ENCODE results near the gene MAZ. TPM values are rescaled to one million over a fixed set of nuclear protein-coding genes. Genes with fewer than 3 reads are reported as not detected.
A peak's percentile ranks its signal among the peaks of the same experiment; 100 is the strongest.

The MAZ gene
- total RNA-seq, 1 donor from 2014 or later, result 294 TPM

DNA sequence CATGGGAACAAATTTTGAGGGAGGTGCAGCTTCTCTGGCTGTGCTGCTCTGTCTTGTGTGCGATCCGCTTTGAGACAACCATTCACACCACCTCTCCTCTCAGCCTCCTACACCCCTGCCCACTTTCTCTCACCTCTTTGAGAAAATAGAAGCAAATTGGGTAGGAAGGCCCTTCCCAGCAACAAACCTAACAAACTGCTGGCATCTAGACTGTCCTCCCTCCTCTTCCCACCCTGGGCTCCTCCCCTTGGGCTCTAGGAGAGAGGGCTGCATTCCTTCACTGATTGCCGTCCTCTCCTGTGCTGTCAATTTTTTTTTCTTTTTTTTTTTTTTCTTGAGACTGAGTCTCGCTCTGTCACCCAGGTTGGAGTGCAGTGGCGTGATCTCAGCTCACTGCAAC is 43.2 kb downstream of the MAZ start:
- no peaks in the 10 kb centered on the region for H3K9me3 Mint-ChIP-seq
- TF ChIP-seq, protein P1, sequence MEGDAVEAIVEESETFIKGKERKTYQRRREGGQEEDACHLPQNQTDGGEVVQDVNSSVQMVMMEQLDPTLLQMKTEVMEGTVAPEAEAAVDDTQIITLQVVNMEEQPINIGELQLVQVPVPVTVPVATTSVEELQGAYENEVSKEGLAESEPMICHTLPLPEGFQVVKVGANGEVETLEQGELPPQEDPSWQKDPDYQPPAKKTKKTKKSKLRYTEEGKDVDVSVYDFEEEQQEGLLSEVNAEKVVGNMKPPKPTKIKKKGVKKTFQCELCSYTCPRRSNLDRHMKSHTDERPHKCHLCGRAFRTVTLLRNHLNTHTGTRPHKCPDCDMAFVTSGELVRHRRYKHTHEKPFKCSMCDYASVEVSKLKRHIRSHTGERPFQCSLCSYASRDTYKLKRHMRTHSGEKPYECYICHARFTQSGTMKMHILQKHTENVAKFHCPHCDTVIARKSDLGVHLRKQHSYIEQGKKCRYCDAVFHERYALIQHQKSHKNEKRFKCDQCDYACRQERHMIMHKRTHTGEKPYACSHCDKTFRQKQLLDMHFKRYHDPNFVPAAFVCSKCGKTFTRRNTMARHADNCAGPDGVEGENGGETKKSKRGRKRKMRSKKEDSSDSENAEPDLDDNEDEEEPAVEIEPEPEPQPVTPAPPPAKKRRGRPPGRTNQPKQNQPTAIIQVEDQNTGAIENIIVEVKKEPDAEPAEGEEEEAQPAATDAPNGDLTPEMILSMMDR (conservative IDR thresholded peaks at IDR 0.05), result no peak
- peaks cover 11% of the 10 kb centered on the region for H3K4me1 Mint-ChIP-seq (ENCODE audit: unreplicated experiment)
- H3K36me3 Mint-ChIP-seq, result no peaks in the 10 kb centered on the region
- H3K4me3 Mint-ChIP-seq, result no peak overlapping the region
- peak overlapping the region; percentile 58 for H3K27ac Mint-ChIP-seq
- H3K27me3 Mint-ChIP-seq, result no peaks in the 10 kb centered on the region
- DNase-seq (ENCODE audit: extremely low spot score, unreplicated experiment), result no peak

DNA sequence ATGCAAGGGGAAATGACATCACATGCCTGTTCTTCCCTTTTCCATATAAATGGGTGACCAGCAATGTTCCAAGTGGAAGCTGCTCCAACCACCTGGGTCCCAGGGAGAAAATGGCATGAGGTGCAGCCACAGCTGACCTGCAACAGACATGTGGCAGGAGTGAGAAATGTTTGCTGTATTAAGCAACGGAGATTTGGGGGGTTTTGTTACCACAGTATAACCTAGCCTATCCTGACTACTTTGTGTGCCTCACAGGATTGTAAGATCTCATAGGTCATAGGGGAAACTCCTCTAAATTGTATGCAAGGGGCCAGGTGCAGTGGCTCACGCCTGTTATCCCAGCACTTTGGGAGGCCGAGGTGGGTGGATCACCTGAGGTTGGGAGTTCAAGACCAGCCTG is 44.7 kb downstream of the MAZ start:
- H3K9me3 Mint-ChIP-seq, result no peaks in the 10 kb centered on the region
- no peak for DNase-seq (ENCODE audit: extremely low spot score, unreplicated experiment)
- H3K27ac Mint-ChIP-seq, result no peak overlapping the region
- no peak overlapping the region for H3K4me3 Mint-ChIP-seq
- H3K27me3 Mint-ChIP-seq, result no peaks in the 10 kb centered on the region
- peaks cover 11% of the 10 kb centered on the region for H3K4me1 Mint-ChIP-seq (ENCODE audit: unreplicated experiment)
- H3K36me3 Mint-ChIP-seq, result no peaks in the 10 kb centered on the region
- TF ChIP-seq, protein P1 (conservative IDR thresholded peaks at IDR 0.05), result no peak

DNA sequence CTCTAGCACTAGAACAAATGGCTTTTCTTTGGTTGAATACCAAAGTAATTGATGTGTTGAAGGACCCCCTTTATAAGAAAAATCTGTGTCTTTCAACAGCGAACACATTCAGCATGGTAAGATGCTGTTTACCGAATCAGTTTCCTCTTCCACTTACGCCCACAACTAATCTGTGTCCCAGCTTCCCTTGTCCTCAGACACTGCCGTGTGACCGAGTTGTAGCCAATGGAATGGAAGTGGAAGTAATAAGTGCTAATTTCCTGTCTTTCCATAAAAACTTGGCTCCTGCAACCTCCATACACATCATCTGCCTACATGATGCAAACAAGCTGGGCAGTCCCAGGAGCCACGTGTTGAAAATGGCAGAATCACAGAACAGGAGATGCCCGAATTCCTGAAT is 46.3 kb downstream of the MAZ start:
- Mint-ChIP-seq H3K9me3 (no peaks in the 10 kb centered on the region), H3K4me3 (no peak overlapping the region), H3K36me3 (no peaks in the 10 kb centered on the region), H3K4me1 (ENCODE audit: unreplicated experiment) (peaks cover 11% of the 10 kb centered on the region), H3K27me3 (no peaks in the 10 kb centered on the region), H3K27ac (no peak overlapping the region)
- TF ChIP-seq, protein P1 (conservative IDR thresholded peaks at IDR 0.05), result no peak
- DNase-seq (ENCODE audit: extremely low spot score, unreplicated experiment), result no peak

DNA sequence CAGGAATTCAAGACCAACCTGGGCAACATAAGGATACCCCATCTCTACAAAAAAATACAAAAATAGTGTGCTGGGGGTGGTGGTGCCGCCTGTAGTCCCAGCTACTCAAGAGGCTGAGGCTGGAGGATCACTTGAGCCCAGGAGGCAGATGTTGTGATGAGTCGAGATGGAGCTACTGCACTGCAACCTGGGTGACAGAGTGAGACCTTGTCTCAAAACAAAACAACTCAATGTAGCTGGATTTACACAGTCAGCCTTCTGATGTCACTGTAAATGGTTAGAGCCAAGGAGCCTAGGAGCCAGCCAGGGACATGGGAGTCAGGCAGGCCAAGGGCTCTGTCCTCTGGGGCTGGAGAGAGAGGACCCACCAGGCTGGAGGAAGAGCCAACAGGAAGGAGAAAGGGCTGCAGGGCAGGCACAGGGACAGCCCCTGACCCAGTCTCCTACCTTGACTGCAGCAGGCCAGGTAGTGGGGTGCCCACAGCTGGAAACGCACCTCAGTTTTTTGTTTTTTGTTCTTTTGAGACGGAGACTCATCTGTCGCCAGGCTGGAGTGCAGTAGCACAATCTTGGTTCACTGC is 48.3 kb downstream of the MAZ start:
- Mint-ChIP-seq H3K27me3 (no peaks in the 10 kb centered on the region), H3K27ac (no peak overlapping the region), H3K4me3 (no peak overlapping the region), H3K9me3 (no peaks in the 10 kb centered on the region), H3K36me3 (peaks cover 4% of the 10 kb centered on the region), H3K4me1 (ENCODE audit: unreplicated experiment) (peaks cover 6% of the 10 kb centered on the region)
- TF ChIP-seq, protein P1 (conservative IDR thresholded peaks at IDR 0.05), result no peak
- no peak for DNase-seq (ENCODE audit: extremely low spot score, unreplicated experiment)

DNA sequence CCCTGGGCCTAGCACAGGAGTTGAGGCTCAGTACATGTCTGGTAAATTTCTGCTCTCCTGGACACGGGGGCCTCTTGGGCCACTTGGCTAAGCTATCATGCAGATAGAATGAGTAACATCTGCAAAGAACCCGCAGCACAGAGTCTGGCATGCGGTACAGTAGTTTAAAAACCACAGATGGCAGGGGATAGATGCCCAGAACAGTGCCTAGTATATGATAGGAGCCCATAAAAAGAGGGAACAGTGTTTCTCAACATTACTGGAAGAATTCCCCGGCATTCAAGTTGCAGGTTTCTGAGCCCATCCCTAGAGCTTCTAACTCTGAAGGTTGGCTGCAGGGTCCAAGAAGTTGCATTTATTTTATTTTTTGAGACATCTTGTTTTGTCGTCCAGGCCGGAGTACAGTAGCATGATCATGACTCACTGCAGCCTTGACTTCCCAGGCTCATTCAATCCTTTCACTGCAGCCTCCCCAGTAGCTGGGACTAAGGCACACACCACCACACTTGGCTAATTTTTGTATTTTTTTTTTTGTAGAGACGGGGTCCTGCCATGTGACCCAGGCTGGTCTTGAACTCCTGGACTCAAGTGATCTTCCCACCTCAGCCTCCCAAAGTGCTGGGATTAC is 50.9 kb downstream of the MAZ start:
- no peak overlapping the region for H3K4me3 Mint-ChIP-seq
- no peaks in the 10 kb centered on the region for H3K27me3 Mint-ChIP-seq
- no peak for DNase-seq (ENCODE audit: extremely low spot score, unreplicated experiment)
- H3K36me3 Mint-ChIP-seq, result peaks cover 8% of the 10 kb centered on the region
- no peak overlapping the region for H3K27ac Mint-ChIP-seq
- no peaks in the 10 kb centered on the region for H3K9me3 Mint-ChIP-seq
- H3K4me1 Mint-ChIP-seq (ENCODE audit: unreplicated experiment), result peaks cover 8% of the 10 kb centered on the region
- TF ChIP-seq, protein P1 (conservative IDR thresholded peaks at IDR 0.05), result no peak

All from type B pancreatic cell (in vitro differentiated cells).